Ishikawa (cell line): Measurements from ENCODE around the gene SLC24A4.

ENCODE experiments used
- CEBPB ChIP-seq: IDR thresholded peaks from 2 replicates; pipeline ENCODE4 v1.6.1; 2012
- CREB1 ChIP-seq: IDR thresholded peaks from 2 replicates; pipeline ENCODE4 v1.6.1; 2012; ENCODE audit warnings: low read depth
- EGR1 ChIP-seq: IDR thresholded peaks from 2 replicates; pipeline ENCODE4 v1.6.1; 2012
- EP300 ChIP-seq: IDR thresholded peaks from 2 replicates; pipeline ENCODE4 v1.6.1; 2012; ENCODE audit warnings: borderline replicate concordance
- FOXM1 ChIP-seq: IDR thresholded peaks from 2 replicates; pipeline ENCODE4 v1.6.1; 2012; ENCODE audit warnings: low read depth, borderline replicate concordance
- NFIC ChIP-seq: IDR thresholded peaks from 2 replicates; pipeline ENCODE4 v1.6.1; 2012
- RAD21 ChIP-seq: IDR thresholded peaks from 2 replicates; pipeline ENCODE4 v1.6.1; 2012; ENCODE audit warnings: low read depth
- TAF1 ChIP-seq: IDR thresholded peaks from 2 replicates; pipeline ENCODE4 v1.6.1; 2012; ENCODE audit warnings: low read depth, mild to moderate bottlenecking
- USF1 ChIP-seq: IDR thresholded peaks from 2 replicates; pipeline ENCODE4 v1.6.1; 2012
- YY1 ChIP-seq: IDR thresholded peaks from 2 replicates; pipeline ENCODE4 v1.6.1; 2012; ENCODE audit warnings: low read depth
- ZBTB7A ChIP-seq: IDR thresholded peaks from 2 replicates; pipeline ENCODE4 v1.6.1; 2012; ENCODE audit warnings: low read depth
- TF ChIP-seq, protein P1 (sequence below): IDR thresholded peaks from 2 replicates; pipeline ENCODE4 v1.6.1; 2012; ENCODE audit warnings: low read depth, mild to moderate bottlenecking

GRCh38 chr14:92489394-92490238, 166.7 kb downstream of the SLC24A4 start:
- TF ChIP-seq EP300 (no peak), YY1 (no peak), RAD21 (no peak), USF1 (no peak), TAF1 (no peak), EGR1 (no peak), ZBTB7A (no peak), FOXM1 (no peak), CREB1 (no peak), CEBPB (no peak), NFIC (no peak)
- TF ChIP-seq, protein P1, sequence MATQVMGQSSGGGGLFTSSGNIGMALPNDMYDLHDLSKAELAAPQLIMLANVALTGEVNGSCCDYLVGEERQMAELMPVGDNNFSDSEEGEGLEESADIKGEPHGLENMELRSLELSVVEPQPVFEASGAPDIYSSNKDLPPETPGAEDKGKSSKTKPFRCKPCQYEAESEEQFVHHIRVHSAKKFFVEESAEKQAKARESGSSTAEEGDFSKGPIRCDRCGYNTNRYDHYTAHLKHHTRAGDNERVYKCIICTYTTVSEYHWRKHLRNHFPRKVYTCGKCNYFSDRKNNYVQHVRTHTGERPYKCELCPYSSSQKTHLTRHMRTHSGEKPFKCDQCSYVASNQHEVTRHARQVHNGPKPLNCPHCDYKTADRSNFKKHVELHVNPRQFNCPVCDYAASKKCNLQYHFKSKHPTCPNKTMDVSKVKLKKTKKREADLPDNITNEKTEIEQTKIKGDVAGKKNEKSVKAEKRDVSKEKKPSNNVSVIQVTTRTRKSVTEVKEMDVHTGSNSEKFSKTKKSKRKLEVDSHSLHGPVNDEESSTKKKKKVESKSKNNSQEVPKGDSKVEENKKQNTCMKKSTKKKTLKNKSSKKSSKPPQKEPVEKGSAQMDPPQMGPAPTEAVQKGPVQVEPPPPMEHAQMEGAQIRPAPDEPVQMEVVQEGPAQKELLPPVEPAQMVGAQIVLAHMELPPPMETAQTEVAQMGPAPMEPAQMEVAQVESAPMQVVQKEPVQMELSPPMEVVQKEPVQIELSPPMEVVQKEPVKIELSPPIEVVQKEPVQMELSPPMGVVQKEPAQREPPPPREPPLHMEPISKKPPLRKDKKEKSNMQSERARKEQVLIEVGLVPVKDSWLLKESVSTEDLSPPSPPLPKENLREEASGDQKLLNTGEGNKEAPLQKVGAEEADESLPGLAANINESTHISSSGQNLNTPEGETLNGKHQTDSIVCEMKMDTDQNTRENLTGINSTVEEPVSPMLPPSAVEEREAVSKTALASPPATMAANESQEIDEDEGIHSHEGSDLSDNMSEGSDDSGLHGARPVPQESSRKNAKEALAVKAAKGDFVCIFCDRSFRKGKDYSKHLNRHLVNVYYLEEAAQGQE, result no peak
